OCI-LY3 (cell line): ENCODE results near the gene HSD17B12.

Experiments
- EZH2phosphoT487 ChIP-seq: fragments of 200-600 bp; shearing (Covaris generic); IDR thresholded peaks from 2 replicates; pipeline ENCODE4 v1.6.1; 2018; ENCODE audit warnings: antibody characterized with exemption, mixed run types, low read depth
- TF ChIP-seq, protein P1 (sequence below): fragments of 200-600, 300-600 bp; sonication (generic); IDR thresholded peaks from 2 replicates; pipeline ENCODE4 v1.5.1; 2014; ENCODE audit warnings: antibody characterized with exemption, low read length, low read depth

DNA sequence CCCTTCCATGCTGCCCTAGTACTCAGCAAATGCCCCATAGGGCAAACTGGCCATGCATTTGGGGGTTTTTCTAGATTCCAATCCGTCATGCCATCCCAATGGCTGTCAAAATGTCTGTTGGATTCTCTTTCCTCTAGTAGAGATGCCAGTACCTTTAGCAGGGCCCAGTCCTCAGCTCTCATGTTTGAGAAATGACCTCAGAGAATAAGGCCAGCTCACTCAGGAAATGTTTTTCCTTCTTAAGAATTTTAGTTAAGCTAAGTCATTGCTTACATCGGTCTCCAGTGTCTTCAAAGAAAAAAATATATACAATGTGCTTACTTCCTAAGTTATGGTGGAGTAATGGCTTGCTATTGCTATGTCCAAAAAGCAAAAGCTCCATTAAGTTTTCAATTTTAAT, 186.0 kb downstream of the HSD17B12 start:
- TF ChIP-seq, protein P1, sequence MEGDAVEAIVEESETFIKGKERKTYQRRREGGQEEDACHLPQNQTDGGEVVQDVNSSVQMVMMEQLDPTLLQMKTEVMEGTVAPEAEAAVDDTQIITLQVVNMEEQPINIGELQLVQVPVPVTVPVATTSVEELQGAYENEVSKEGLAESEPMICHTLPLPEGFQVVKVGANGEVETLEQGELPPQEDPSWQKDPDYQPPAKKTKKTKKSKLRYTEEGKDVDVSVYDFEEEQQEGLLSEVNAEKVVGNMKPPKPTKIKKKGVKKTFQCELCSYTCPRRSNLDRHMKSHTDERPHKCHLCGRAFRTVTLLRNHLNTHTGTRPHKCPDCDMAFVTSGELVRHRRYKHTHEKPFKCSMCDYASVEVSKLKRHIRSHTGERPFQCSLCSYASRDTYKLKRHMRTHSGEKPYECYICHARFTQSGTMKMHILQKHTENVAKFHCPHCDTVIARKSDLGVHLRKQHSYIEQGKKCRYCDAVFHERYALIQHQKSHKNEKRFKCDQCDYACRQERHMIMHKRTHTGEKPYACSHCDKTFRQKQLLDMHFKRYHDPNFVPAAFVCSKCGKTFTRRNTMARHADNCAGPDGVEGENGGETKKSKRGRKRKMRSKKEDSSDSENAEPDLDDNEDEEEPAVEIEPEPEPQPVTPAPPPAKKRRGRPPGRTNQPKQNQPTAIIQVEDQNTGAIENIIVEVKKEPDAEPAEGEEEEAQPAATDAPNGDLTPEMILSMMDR: no peak
- TF ChIP-seq EZH2phosphoT487: no peak
